H9 (cell line): ENCODE data around the gene IL16. TPM values are rescaled to one million over a fixed set of nuclear protein-coding genes. Genes with fewer than 3 reads are reported as not detected.

Source experiments
- DNase-seq: peaks from one replicate; pipeline ENCODE4 v3.0.0-alpha.2; 2017
- H2AFZ ChIP-seq: one replicate; pipeline ENCODE4 v1.6.1; 2013; ENCODE audit warnings: mild to moderate bottlenecking, low read length, control low read depth, moderate library complexity
- H2AK5ac ChIP-seq: 2 replicates; pipeline ENCODE4 v1.6.1; 2013; ENCODE audit warnings: low read length, control low read depth, mixed read lengths; ENCODE audit not compliant: insufficient read length
- H2BK120ac ChIP-seq: one replicate; pipeline ENCODE4 v1.6.1; 2013; ENCODE audit warnings: low read depth, mild to moderate bottlenecking, low read length, control low read depth, inconsistent platforms; ENCODE audit not compliant: poor library complexity, severe bottlenecking
- H2BK12ac ChIP-seq: 2 replicates; pipeline ENCODE4 v1.6.1; 2013; ENCODE audit warnings: low read length, control low read depth, mixed read lengths, low read depth; ENCODE audit not compliant: insufficient read length
- H2BK15ac ChIP-seq: 2 replicates; pipeline ENCODE4 v1.6.1; 2013; ENCODE audit warnings: low read depth, low read length, control low read depth
- H2BK20ac ChIP-seq: one replicate; pipeline ENCODE4 v1.6.1; 2013; ENCODE audit warnings: low read depth, mild to moderate bottlenecking, low read length, control low read depth, inconsistent platforms; ENCODE audit not compliant: poor library complexity, severe bottlenecking
- H2BK5ac ChIP-seq: 2 replicates; pipeline ENCODE4 v1.6.1; 2013; ENCODE audit warnings: low read length, control low read depth, mixed read lengths; ENCODE audit not compliant: insufficient read length
- H3K14ac ChIP-seq: 2 replicates; pipeline ENCODE4 v1.6.1; 2013; ENCODE audit warnings: low read length, control low read depth; ENCODE audit not compliant: insufficient read depth
- H3K18ac ChIP-seq: 2 replicates; pipeline ENCODE4 v1.6.1; 2013; ENCODE audit warnings: low read depth, mild to moderate bottlenecking, mixed read lengths, low read length, control low read depth; ENCODE audit not compliant: insufficient read length
- H3K23ac ChIP-seq: 2 replicates; pipeline ENCODE4 v1.6.1; 2013; ENCODE audit warnings: low read length, control low read depth, mixed read lengths, low read depth; ENCODE audit not compliant: insufficient read length
- H3K23me2 ChIP-seq: 2 replicates; pipeline ENCODE4 v1.6.1; 2013; ENCODE audit warnings: low read depth, mild to moderate bottlenecking, mixed read lengths, low read length, control low read depth; ENCODE audit not compliant: insufficient read length, poor library complexity, severe bottlenecking
- H3K27ac ChIP-seq: 2 replicates; pipeline ENCODE4 v1.5.1; 2013; ENCODE audit warnings: low read length, control low read depth, mixed read lengths, low read depth; ENCODE audit not compliant: insufficient read length
- H3K27me3 ChIP-seq: 2 replicates; pipeline ENCODE4 v1.6.1; 2013; ENCODE audit warnings: low read length, control low read depth, inconsistent platforms; ENCODE audit not compliant: insufficient read depth
- H3K4ac ChIP-seq: 2 replicates; pipeline ENCODE4 v1.6.1; 2013; ENCODE audit warnings: low read depth, mild to moderate bottlenecking, control low read depth, inconsistent platforms, low read length, moderate library complexity
- H3K4me1 ChIP-seq: 2 replicates; pipeline ENCODE4 v1.6.1; 2013; ENCODE audit warnings: low read length, control low read depth, inconsistent platforms; ENCODE audit not compliant: insufficient read depth
- H3K4me2 ChIP-seq: 2 replicates; pipeline ENCODE4 v1.6.1; 2013; ENCODE audit warnings: low read length, control low read depth, mixed read lengths; ENCODE audit not compliant: insufficient read length, insufficient read depth
- H3K56ac ChIP-seq: 2 replicates; pipeline ENCODE4 v1.6.1; 2013; ENCODE audit warnings: low read depth, mild to moderate bottlenecking, mixed read lengths, low read length, control low read depth; ENCODE audit not compliant: insufficient read length
- H3K79me1 ChIP-seq: 2 replicates; pipeline ENCODE4 v1.6.1; 2013; ENCODE audit warnings: low read depth, mild to moderate bottlenecking, moderate library complexity, low read length, control low read depth, inconsistent platforms; ENCODE audit not compliant: insufficient read depth, poor library complexity, severe bottlenecking
- H3K79me2 ChIP-seq: 2 replicates; pipeline ENCODE4 v1.6.1; 2013; ENCODE audit warnings: low read length, control low read depth, inconsistent platforms; ENCODE audit not compliant: insufficient read depth
- H3K9ac ChIP-seq: 2 replicates; pipeline ENCODE4 v1.6.1; 2013; ENCODE audit warnings: low read length, control low read depth, mixed read lengths; ENCODE audit not compliant: insufficient read length; ENCODE audit errors: extremely low read depth
- H3K9me3 ChIP-seq: one replicate; pipeline ENCODE4 v1.6.1; 2013; ENCODE audit warnings: low read depth, low read length, inconsistent platforms; ENCODE audit not compliant: control insufficient read depth
- H3T11ph ChIP-seq: one replicate; pipeline ENCODE4 v1.6.1; 2013; ENCODE audit warnings: mild to moderate bottlenecking, low read length, control low read depth, inconsistent platforms
- H4K20me1 ChIP-seq: one replicate; pipeline ENCODE4 v1.6.1; 2013; ENCODE audit not compliant: control insufficient read depth, insufficient read length, insufficient read depth
- H4K5ac ChIP-seq: 2 replicates; pipeline ENCODE4 v1.6.1; 2013; ENCODE audit warnings: low read depth, mild to moderate bottlenecking, mixed read lengths, low read length, control low read depth; ENCODE audit not compliant: insufficient read length
- H4K8ac ChIP-seq: replicated peaks from 2 replicates; pipeline ENCODE4 v1.6.1; 2013; ENCODE audit warnings: low read length, control low read depth, mixed read lengths, low read depth; ENCODE audit not compliant: insufficient read length
- H4K91ac ChIP-seq: 2 replicates; pipeline ENCODE4 v1.6.1; 2013; ENCODE audit warnings: low read depth, mild to moderate bottlenecking, moderate library complexity, mixed read lengths, low read length, control low read depth; ENCODE audit not compliant: insufficient read length
- H3K27ac Mint-ChIP-seq, 3 experiments: 2 replicates in 2 of 3; 3 replicates in 1 of 3; pipeline ENCODE4 v1.8.0; 2020 to 2021; ENCODE audit warnings: mixed read lengths in 3 of 3, mild to moderate bottlenecking in 1 of 3, moderate library complexity in 1 of 3
- H3K27me3 Mint-ChIP-seq: 2 replicates; pipeline ENCODE4 v1.8.0; 2021; ENCODE audit warnings: low read depth, mild to moderate bottlenecking, moderate library complexity, mixed read lengths
- H3K36me3 Mint-ChIP-seq, 3 experiments: 2 replicates in 2 of 3; 3 replicates in 1 of 3; pipeline ENCODE4 v1.8.0; 2020 to 2021; ENCODE audit warnings: low read depth in 3 of 3, mixed read lengths in 3 of 3; ENCODE audit not compliant: insufficient read depth in 1 of 3
- H3K4me1 Mint-ChIP-seq, 2 experiments: 2 replicates each; pipeline ENCODE4 v1.8.0; 2020; ENCODE audit warnings: mixed read lengths in 2 of 2
- H3K4me3 Mint-ChIP-seq, 2 experiments: 2 replicates in 1 of 2; 3 replicates in 1 of 2; pipeline ENCODE4 v1.8.0; 2020 to 2021; ENCODE audit warnings: mild to moderate bottlenecking in 2 of 2, mixed read lengths in 2 of 2, moderate library complexity in 1 of 2
- H3K9me3 Mint-ChIP-seq, 2 experiments: 2 replicates in 1 of 2; 3 replicates in 1 of 2; pipeline ENCODE4 v1.8.0; 2020; ENCODE audit warnings: mild to moderate bottlenecking in 2 of 2, mixed read lengths in 2 of 2, moderate library complexity in 1 of 2
- WGBS: extraction: QIAGEN DNeasy Blood & Tissue Kit; methylation state at CpG from one replicate; pipeline ENCODE4 v1.1.7; 2013; ENCODE audit warnings: missing lambda C conversion rate, low lambda C conversion rate, mixed read lengths; ENCODE audit not compliant: insufficient read length; ENCODE audit errors: extremely low coverage; 5-methylcytosine and 5-hydroxymethylcytosine counted together
- total RNA-seq: library from RNA; stranded (reverse); gene quantifications from 2 replicates; pipeline ENCODE4 v1.2.1, GENCODE V29; 2021
- TF ChIP-seq, protein P1 (sequence below): fragments of 200-600 bp; sonication (generic); conservative IDR thresholded peaks from 3 replicates; pipeline ENCODE4 v1.8.0; 2021; ENCODE audit warnings: antibody characterized with exemption, mild to moderate bottlenecking

The IL16 gene
- total RNA-seq, 1 experiment from 2014 or later = 0.28 TPM

DNA sequence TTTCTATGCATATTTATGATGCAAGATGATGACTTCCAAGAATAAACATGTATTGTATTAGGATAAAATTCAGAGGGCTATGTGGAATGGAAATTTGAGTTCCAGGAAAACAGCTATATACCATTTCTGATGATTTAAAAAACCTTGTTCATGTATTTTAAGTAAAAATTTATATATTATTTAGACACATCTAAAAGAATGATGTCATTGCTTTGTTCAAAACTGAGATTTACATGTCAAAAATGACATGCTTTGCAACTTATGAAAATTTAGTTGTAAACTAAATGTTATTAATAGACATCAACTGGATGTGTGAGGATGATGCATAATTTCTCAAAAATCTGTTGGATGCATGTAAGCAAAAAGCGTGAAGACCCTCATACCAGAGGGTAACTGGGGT lies 125.0 kb downstream of the IL16 start:
- Histone ChIP-seq H2BK20ac (no peak overlapping the region), H3K79me1 (no peaks in the 10 kb centered on the region), H2BK5ac (no peak overlapping the region), H2BK12ac (no peak overlapping the region), H3K4ac (no peak overlapping the region), H4K8ac (no peak overlapping the region), H3K23me2 (peaks cover 3% of the 10 kb centered on the region), H3K18ac (no peak overlapping the region), H2AFZ (no peak overlapping the region), H2AK5ac (no peak overlapping the region), H4K91ac (no peak overlapping the region), H3K27ac (no peak overlapping the region), H3K27me3 (no peaks in the 10 kb centered on the region), H3K4me1 (no peaks in the 10 kb centered on the region), H3K14ac (no peak overlapping the region), H4K20me1 (no peaks in the 10 kb centered on the region), H3K9ac (no peak overlapping the region), H3T11ph (no peak overlapping the region), H3K4me2 (no peak overlapping the region), H3K56ac (no peak overlapping the region), H4K5ac (no peak overlapping the region), H2BK15ac (no peak overlapping the region), H3K23ac (no peak overlapping the region), H3K79me2 (no peaks in the 10 kb centered on the region), H2BK120ac (no peak overlapping the region), H3K9me3 (no peaks in the 10 kb centered on the region)
- Mint-ChIP-seq H3K36me3 (peaks cover under 1 to 11% (median 7%) of the 10 kb centered on the region in 3 experiments; a peak in 6 of 7 replicates), H3K4me3 (no peak overlapping the region), H3K9me3 (no peaks in the 10 kb centered on the region), H3K27ac (no peak overlapping the region), H3K4me1 (peaks cover 12 to 13% of the 10 kb centered on the region in 2 experiments), H3K27me3 (peaks cover 9% of the 10 kb centered on the region)
- no CpG with 5 or more reads among the region's 1 CpG for WGBS
- DNase-seq = no peak
- TF ChIP-seq, protein P1, sequence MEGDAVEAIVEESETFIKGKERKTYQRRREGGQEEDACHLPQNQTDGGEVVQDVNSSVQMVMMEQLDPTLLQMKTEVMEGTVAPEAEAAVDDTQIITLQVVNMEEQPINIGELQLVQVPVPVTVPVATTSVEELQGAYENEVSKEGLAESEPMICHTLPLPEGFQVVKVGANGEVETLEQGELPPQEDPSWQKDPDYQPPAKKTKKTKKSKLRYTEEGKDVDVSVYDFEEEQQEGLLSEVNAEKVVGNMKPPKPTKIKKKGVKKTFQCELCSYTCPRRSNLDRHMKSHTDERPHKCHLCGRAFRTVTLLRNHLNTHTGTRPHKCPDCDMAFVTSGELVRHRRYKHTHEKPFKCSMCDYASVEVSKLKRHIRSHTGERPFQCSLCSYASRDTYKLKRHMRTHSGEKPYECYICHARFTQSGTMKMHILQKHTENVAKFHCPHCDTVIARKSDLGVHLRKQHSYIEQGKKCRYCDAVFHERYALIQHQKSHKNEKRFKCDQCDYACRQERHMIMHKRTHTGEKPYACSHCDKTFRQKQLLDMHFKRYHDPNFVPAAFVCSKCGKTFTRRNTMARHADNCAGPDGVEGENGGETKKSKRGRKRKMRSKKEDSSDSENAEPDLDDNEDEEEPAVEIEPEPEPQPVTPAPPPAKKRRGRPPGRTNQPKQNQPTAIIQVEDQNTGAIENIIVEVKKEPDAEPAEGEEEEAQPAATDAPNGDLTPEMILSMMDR = no peak
